Measurements from ENCODE around the gene RNASE9. TPM values are rescaled to one million over a fixed set of nuclear protein-coding genes. Genes with fewer than 3 reads are reported as not detected.

Gene RNASE9
- not detected for total RNA-seq
- not detected for polyA plus RNA-seq
- long read RNA-seq, donor 1 = 0 reads
- long read RNA-seq, donor 2 = 0 reads
- long read RNA-seq, donor 3 = 0 reads

DNA sequence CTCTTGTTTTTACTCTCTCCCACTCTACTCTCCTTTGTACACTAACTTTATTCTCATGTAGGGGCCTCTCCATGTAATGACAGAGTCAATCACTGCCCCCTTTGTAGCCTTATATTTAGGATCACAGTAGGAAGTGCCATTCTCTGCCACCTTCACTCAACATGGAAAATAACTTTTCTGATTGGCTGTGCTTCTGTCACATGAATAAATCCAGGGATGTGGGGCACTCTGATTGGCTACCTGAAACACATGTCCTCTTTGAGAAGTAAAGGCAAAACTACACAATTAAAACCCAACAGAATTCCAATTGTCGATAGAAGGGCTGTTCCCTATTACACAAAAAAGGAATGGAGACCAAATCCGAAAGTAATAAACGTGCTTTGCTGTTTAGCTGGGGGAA is at the start of gene RNASE9:
Gene RNASE9 (minus strand): TSS at position 87 of the 400 bp plus-strand sequence.
- no peak within 1 kb of the TSS for H3K27ac ChIP-seq
- DNase-seq = no peak
- intact Hi-C loops (cut with DNase I) = no loop called here
- H3K9me3 ChIP-seq = no peaks in the 10 kb centered on the region
- H3K27me3 ChIP-seq = no peaks in the 10 kb centered on the region
- H3K4me1 ChIP-seq (ENCODE audit: insufficient read depth) = peaks cover 1% of the 10 kb centered on the region
- H3K4me3 ChIP-seq = no peak within 1 kb of the TSS
- WGBS, 3 donors = 81 to 88% (median 84%) methylated on average over 3 of the region's 3 CpGs
- no peaks in the 10 kb centered on the region for H3K36me3 ChIP-seq
- TF ChIP-seq POLR2A (IDR thresholded peaks at IDR 0.05) (no peak), EP300 (IDR thresholded peaks at IDR 0.05) (no peak)
- TF ChIP-seq, protein P1, sequence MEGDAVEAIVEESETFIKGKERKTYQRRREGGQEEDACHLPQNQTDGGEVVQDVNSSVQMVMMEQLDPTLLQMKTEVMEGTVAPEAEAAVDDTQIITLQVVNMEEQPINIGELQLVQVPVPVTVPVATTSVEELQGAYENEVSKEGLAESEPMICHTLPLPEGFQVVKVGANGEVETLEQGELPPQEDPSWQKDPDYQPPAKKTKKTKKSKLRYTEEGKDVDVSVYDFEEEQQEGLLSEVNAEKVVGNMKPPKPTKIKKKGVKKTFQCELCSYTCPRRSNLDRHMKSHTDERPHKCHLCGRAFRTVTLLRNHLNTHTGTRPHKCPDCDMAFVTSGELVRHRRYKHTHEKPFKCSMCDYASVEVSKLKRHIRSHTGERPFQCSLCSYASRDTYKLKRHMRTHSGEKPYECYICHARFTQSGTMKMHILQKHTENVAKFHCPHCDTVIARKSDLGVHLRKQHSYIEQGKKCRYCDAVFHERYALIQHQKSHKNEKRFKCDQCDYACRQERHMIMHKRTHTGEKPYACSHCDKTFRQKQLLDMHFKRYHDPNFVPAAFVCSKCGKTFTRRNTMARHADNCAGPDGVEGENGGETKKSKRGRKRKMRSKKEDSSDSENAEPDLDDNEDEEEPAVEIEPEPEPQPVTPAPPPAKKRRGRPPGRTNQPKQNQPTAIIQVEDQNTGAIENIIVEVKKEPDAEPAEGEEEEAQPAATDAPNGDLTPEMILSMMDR (IDR thresholded peaks at IDR 0.05) = no peak

DNA sequence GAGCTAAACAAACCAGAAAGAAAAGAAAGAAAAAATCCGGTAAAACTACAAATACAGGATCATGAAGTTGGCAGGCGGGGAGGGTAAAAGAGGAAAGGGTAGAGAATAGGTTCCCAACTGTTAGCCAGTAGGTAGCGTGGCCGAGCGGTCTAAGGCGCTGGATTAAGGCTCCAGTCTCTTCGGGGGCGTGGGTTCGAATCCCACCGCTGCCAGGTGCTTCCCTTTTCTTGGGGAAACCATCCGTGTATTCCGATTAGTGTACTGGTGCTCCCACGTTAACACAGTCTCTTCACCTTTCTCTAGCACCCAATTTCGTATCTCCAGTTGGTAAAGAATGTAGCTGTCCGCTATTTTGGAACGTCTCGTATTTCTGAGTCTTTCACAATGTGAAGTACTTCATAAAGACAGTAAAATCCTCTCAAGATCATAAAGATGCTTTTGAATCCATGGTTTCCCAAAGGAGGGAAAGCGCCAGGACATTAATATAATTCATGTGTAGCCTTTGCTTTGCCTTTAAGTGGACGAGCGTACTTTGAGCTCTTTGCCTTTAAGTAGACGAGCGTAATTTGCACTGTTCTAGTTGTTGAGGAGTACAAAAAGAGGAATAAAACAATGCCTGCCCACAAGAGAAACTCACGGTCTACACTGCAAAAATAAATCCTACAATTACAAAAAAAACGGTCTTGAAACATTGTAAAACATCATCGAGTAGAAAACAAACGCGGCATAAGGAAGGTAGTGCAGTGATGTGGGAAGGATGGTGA is 49.3 kb upstream of the RNASE9 start:
- peak; percentile 80 to 89 (median 89) for DNase-seq
- H3K9me3 ChIP-seq = no peaks in the 10 kb centered on the region
- peak overlapping the region; percentile 93 for H3K4me3 ChIP-seq
- no peaks in the 10 kb centered on the region for H3K4me1 ChIP-seq (ENCODE audit: insufficient read depth)
- intact Hi-C loops (cut with DNase I) = loop anchor here in 3 of 4 donors (5.0 kb wide), 3 partner anchors 72 to 268 kb away; partner anchors contain the start of genes RNASE4 (in 2 of the 3), PARP2 (in 1 of the 3) and TEP1 (in 1 of the 3)
- no peaks in the 10 kb centered on the region for H3K36me3 ChIP-seq
- TF ChIP-seq, protein P1 (IDR thresholded peaks at IDR 0.05) = no peak
- TF ChIP-seq POLR2A (IDR thresholded peaks at IDR 0.05) (no peak), EP300 (IDR thresholded peaks at IDR 0.05) (no peak)
- no peaks in the 10 kb centered on the region for H3K27me3 ChIP-seq
- H3K27ac ChIP-seq = peak overlapping the region; percentile 64 to 75
- WGBS, 3 donors = 4 to 5% (median 5%) methylated on average over 27 of the region's 27 CpGs

DNA sequence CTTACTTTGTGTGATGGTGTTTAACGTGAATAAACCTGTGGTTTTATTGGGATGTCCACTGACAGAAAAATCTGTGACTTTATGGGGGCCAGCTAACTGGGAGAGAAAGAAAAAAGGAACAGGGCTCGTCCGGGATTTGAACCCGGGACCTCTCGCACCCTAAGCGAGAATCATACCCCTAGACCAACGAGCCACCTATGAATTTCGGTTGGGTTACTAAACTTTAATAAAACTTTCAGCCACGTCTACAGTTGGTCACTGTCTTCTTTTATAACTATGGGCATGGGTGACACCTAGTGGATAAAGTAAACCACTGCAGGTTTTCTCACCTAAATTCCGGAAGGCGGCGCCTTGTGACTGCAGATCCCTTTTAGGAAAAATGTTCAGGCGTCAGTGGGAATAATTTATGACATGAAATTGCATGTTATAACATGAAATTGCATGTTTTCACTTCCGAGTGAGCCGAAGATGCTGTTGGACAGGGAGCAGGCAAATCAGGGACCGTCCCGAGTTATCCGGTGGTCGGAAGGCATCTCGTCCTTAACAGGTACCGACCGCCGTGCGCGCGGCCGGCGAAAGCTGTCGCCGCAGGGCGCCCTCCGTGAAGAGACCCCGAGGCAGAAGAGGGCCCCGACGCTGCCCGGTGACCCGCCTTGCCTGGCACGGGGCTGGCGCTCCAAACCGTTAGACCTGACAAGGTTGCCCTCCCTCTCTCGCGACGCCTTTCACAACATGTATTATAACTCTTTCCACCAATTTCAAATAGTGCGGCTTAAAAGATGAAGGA is 48.6 kb upstream of the RNASE9 start:
- WGBS, 3 donors = 0 to 1% (median 1%) methylated on average over 44 of the region's 44 CpGs
- no peaks in the 10 kb centered on the region for H3K36me3 ChIP-seq
- TF ChIP-seq, protein P1 (IDR thresholded peaks at IDR 0.05) = peak; percentile 84 to 96 (median 90)
- no peak for TF ChIP-seq POLR2A (IDR thresholded peaks at IDR 0.05)
- no peaks in the 10 kb centered on the region for H3K4me1 ChIP-seq (ENCODE audit: insufficient read depth)
- H3K27ac ChIP-seq = peak overlapping the region; percentile 64 to 75
- intact Hi-C loops (cut with DNase I) = loop anchor here (5.0 kb wide), 4 partner anchors 73 to 282 kb away; partner anchors contain the start of genes RNASE4 (in 2 of the 4), PARP2 (in 1 of the 4) and TEP1 (in 1 of the 4)
- peak; percentile 53 to 82 (median 70) for DNase-seq
- no peaks in the 10 kb centered on the region for H3K27me3 ChIP-seq
- H3K9me3 ChIP-seq = no peaks in the 10 kb centered on the region
- peak overlapping the region; percentile 93 for H3K4me3 ChIP-seq

DNA sequence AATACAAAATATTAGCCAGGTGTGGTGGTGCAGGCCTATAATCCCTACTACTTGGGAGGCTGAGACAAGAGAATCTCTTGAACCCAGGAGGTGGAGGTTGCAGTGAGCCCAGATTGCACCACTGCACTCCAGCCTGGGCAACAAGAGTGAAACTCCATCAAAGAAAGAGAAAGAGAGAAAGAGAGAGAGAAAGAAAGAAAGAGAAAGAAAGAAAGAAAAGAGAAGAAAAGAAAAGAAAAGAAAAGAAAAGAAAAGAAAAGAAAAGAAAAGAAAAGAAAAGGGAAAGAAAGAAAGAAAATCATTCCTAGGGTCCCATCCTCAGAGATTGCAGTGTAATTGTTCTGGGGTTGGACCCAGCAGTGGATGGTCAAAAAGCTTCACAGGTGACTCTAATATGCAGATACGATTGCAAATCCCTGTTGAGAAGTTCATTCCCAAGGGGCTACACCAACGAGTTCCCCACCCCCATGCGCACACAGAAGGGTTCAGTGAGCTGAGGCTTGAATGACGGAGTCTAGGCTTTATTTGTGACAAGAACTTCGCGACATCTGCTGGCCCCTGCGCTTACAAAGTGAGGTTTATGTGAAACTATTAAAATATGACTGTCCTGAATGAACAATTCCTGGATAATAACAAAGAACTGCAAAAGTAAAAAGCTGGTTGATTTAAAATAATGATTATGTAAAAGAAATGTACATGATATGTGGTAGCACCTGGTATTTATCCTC is 47.7 kb upstream of the RNASE9 start:
- 54 to 69% (median 60%) methylated on average over 7 of the region's 7 CpGs for WGBS, 3 donors
- intact Hi-C loops (cut with DNase I) = loop anchor here in 3 of 4 donors (5.0 kb wide), 1 partner anchor 281 kb away; no protein-coding TSS in a partner anchor
- Histone ChIP-seq H3K4me1 (ENCODE audit: insufficient read depth) (no peaks in the 10 kb centered on the region), H3K9me3 (no peaks in the 10 kb centered on the region), H3K27ac (no peak overlapping the region), H3K36me3 (no peaks in the 10 kb centered on the region), H3K4me3 (no peak overlapping the region), H3K27me3 (no peaks in the 10 kb centered on the region)
- no peak for DNase-seq
- TF ChIP-seq, protein P1 (IDR thresholded peaks at IDR 0.05) = no peak
- TF ChIP-seq EP300 (IDR thresholded peaks at IDR 0.05) (no peak), POLR2A (IDR thresholded peaks at IDR 0.05) (no peak)

All from ovary (tissue), 10 donors.